A673 (cell line): ENCODE results near the gene GRIK1. TPM values are rescaled to one million over a fixed set of nuclear protein-coding genes. Genes with fewer than 3 reads are reported as not detected.

ENCODE experiments used
- BruUV-seq: library from RNA; stranded (reverse); fragments of 400-500 nt; replicated peaks from 2 replicates; lab custom pipeline; 2021; lab: Mats Ljungman, UMichigan
- CTCF ChIA-PET: fragments of 300-600 bp; sonication (Branson Sonifier 250); formaldehyde crosslinking; loops from one replicate; lab custom pipeline; 2022; ENCODE audit warnings: antibody characterized with exemption; lab: Charles Lee
- POLR2A ChIA-PET: fragments of 300-600 bp; sonication (Branson Sonifier 250); formaldehyde crosslinking; loops from one replicate; lab custom pipeline; 2022; ENCODE audit warnings: antibody characterized with exemption; ENCODE audit not compliant: low non-redundant PET; lab: Charles Lee
- DNase-seq: peaks from one replicate; pipeline ENCODE4 v3.0.0-alpha.2; 2015; ENCODE audit warnings: low spot score
- H3K27ac ChIP-seq: fragments of 200-600 bp; sonication (generic); 2 replicates; pipeline ENCODE4 v1.5.1; 2016; ENCODE audit warnings: mixed run types, low read depth, mild to moderate bottlenecking, mixed read lengths, antibody characterized with exemption, low read length; ENCODE audit not compliant: poor library complexity, severe bottlenecking
- H3K27me3 ChIP-seq: fragments of 200-600 bp; sonication (generic); replicated peaks from 2 replicates; pipeline ENCODE4 v1.6.1; 2017; ENCODE audit warnings: mixed run types, low read depth, mild to moderate bottlenecking, mixed read lengths, antibody characterized with exemption, low read length; ENCODE audit not compliant: insufficient read depth, poor library complexity
- H3K36me3 ChIP-seq: fragments of 200-600 bp; sonication (generic); 2 replicates; pipeline ENCODE4 v1.6.1; 2016; ENCODE audit warnings: mixed run types, mild to moderate bottlenecking, mixed read lengths, antibody characterized with exemption, low read length; ENCODE audit not compliant: insufficient read depth, poor library complexity, severe bottlenecking
- H3K4me1 ChIP-seq: fragments of 200-600 bp; sonication (generic); 2 replicates; pipeline ENCODE4 v1.6.1; 2017; ENCODE audit warnings: mixed run types, mild to moderate bottlenecking, mixed read lengths, antibody characterized with exemption, low read length; ENCODE audit not compliant: insufficient read depth, poor library complexity, severe bottlenecking
- H3K4me3 ChIP-seq: fragments of 200-600 bp; sonication (generic); 2 replicates; pipeline ENCODE4 v1.5.1; 2016; ENCODE audit warnings: low read depth, mixed run types, mild to moderate bottlenecking, mixed read lengths, low read length; ENCODE audit not compliant: poor library complexity, severe bottlenecking
- H3K9me3 ChIP-seq: fragments of 200-600 bp; sonication (generic); 2 replicates; pipeline ENCODE4 v1.6.1; 2016; ENCODE audit warnings: mixed run types, low read depth, mild to moderate bottlenecking, mixed read lengths, antibody characterized with exemption, low read length; ENCODE audit not compliant: poor library complexity, severe bottlenecking
- CTCF ChIP-seq: fragments of 300-800, 200-600 bp; sonication (generic); conservative IDR thresholded peaks from 2 replicates; pipeline ENCODE4 v1.5.1; 2017; ENCODE audit warnings: low read depth, mild to moderate bottlenecking, antibody characterized with exemption, low read length, moderate library complexity, mixed read lengths
- EZH2 ChIP-seq: fragments of 200-600 bp; sonication (generic); IDR thresholded peaks from 2 replicates; pipeline ENCODE4 v1.6.1; 2017; ENCODE audit warnings: borderline replicate concordance, low read depth, mild to moderate bottlenecking, mixed read lengths, antibody characterized with exemption, low read length; ENCODE audit not compliant: poor library complexity, severe bottlenecking
- intact Hi-C: fragments of 100-400 bp; cut with micrococcal nuclease; formaldehyde crosslinking; loops from one replicate; pipeline ENCODE4 v1.10.0; 2022; ENCODE audit not compliant: unreplicated experiment
- total RNA-seq: library from RNA; stranded (reverse); gene quantifications from 2 replicates; pipeline ENCODE4 v1.2.3, GENCODE V29; 2021

Gene GRIK1
- total RNA-seq, 1 experiment from 2014 or later, result 0.67 TPM

- H3K4me3 ChIP-seq, result no peak overlapping the region
- CTCF ChIA-PET, result no interaction called here
- H3K27me3 ChIP-seq, result no peaks in the 10 kb centered on the region
- H3K4me1 ChIP-seq, result peaks cover 13% of the 10 kb centered on the region
- no peak for DNase-seq
- H3K36me3 ChIP-seq, result no peaks in the 10 kb centered on the region
- no peak overlapping the region for H3K27ac ChIP-seq
- POLR2A ChIA-PET, result no interaction called here
- no TSS peak for BruUV-seq
- no peak for TF ChIP-seq EZH2
- no peak for TF ChIP-seq CTCF
- H3K9me3 ChIP-seq, result no peaks in the 10 kb centered on the region
- intact Hi-C loops, result no loop called here
Observed at GRCh38 chr21:29658177-29658933, 281.4 kb downstream of the GRIK1 start.

GRCh38 chr21:29657240-29657989 lies 282.4 kb downstream of the GRIK1 start:
- Histone ChIP-seq H3K27ac (peak overlapping the region; percentile 46), H3K4me3 (no peak overlapping the region), H3K36me3 (no peaks in the 10 kb centered on the region), H3K27me3 (no peaks in the 10 kb centered on the region), H3K4me1 (peaks cover 13% of the 10 kb centered on the region), H3K9me3 (no peaks in the 10 kb centered on the region)
- no peak for DNase-seq
- CTCF ChIA-PET, result no interaction called here
- intact Hi-C loops, result no loop called here
- TSS peak; percentile 89 for BruUV-seq
- TF ChIP-seq EZH2 (no peak), CTCF (no peak)
- POLR2A ChIA-PET, result no interaction called here

GRCh38 chr21:29656504-29657239 lies 283.1 kb downstream of the GRIK1 start:
- H3K27ac ChIP-seq, result peak overlapping the region; percentile 46
- DNase-seq, result peak; percentile 88
- intact Hi-C loops, result no loop called here

More at GRCh38 chr21:29656504-29657239, 283.1 kb downstream of the GRIK1 start:
- H3K4me1 ChIP-seq, result peaks cover 13% of the 10 kb centered on the region
- H3K36me3 ChIP-seq, result no peaks in the 10 kb centered on the region
- no peak overlapping the region for H3K4me3 ChIP-seq
- ChIA-PET CTCF (no interaction called here), POLR2A (no interaction called here)
- no peaks in the 10 kb centered on the region for H3K9me3 ChIP-seq
- no TSS peak for BruUV-seq
- H3K27me3 ChIP-seq, result no peaks in the 10 kb centered on the region
- no peak for TF ChIP-seq EZH2
- TF ChIP-seq CTCF, result no peak
